Forelimb muscle (tissue), 1 donor: ENCODE measurements around the gene HSD17B13. TPM values are rescaled to one million over a fixed set of nuclear protein-coding genes. Genes with fewer than 3 reads are reported as not detected.

Experiments used
- DNase-seq: peaks from one replicate; pipeline ENCODE4 v3.0.0-alpha.2; 2013; ENCODE audit warnings: low read depth
- polyA plus RNA-seq: library from polyadenylated mRNA; unstranded; fragments of 120-200 nt; gene quantifications from one replicate; pipeline ENCODE4 v1.2.1, GENCODE V29; 2013; ENCODE audit not compliant: insufficient read length

The HSD17B13 gene
- polyA plus RNA-seq, 1 donor: 0.18 TPM

- no peak for DNase-seq
Observed at GRCh38 chr4:87266986-87267385, 55.7 kb downstream of the HSD17B13 start.

- DNase-seq: no peak
Observed at GRCh38 chr4:87262886-87263285, 59.8 kb downstream of the HSD17B13 start.

GRCh38 chr4:87260477-87260876 is 62.2 kb downstream of the HSD17B13 start:
- no peak for DNase-seq

- DNase-seq: no peak
Observed at GRCh38 chr4:87258677-87259076, 64.0 kb downstream of the HSD17B13 start.

- DNase-seq: no peak
Observed at GRCh38 chr4:87257523-87257922, 65.2 kb downstream of the HSD17B13 start.

GRCh38 chr4:87255755-87256154 is 66.9 kb downstream of the HSD17B13 start:
- DNase-seq: no peak

Other genes starting within 250 kb of the HSD17B13 start
- 10.0 TPM for gene KLHL8, start 102.3 kb downstream of the HSD17B13 start, polyA plus RNA-seq
- 18.7 TPM for gene HSD17B11, start 68.3 kb upstream of the HSD17B13 start, polyA plus RNA-seq
- gene NUDT9, start 99.7 kb upstream of the HSD17B13 start, polyA plus RNA-seq: 25.3 TPM
- 224 TPM for gene SPARCL1, start 206.5 kb upstream of the HSD17B13 start, polyA plus RNA-seq